CD4-positive, alpha-beta T cell treated with Interleukin-1 beta for 1 hour (primary cell): Measurements from ENCODE around the gene LIPJ.

Source experiments
- DNase-seq, 2 donors: peaks; one replicate each; pipeline ENCODE4 v3.0.0-alpha.2; 2020 to 2022

The LIPJ gene

DNA sequence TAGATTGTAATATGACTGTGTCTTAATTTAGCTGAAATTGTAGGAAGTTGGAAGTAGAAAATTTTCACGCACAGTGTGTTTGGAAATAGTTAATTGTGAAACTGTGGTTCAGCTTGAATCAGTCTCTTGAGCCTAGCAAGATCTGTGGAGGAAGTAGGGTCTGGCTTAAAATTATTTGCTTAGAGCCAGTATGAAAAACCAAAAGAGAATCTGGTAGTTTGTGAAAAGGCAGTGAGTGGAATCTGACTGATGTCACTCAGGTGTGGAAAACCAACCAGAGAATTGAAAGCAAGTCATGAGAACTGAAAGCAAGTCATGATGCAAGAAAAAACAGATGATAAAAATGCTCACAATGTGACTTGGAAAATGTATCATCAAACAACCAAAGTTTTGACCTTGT, 11.5 kb downstream of the LIPJ start:
- DNase-seq: no peak

DNA sequence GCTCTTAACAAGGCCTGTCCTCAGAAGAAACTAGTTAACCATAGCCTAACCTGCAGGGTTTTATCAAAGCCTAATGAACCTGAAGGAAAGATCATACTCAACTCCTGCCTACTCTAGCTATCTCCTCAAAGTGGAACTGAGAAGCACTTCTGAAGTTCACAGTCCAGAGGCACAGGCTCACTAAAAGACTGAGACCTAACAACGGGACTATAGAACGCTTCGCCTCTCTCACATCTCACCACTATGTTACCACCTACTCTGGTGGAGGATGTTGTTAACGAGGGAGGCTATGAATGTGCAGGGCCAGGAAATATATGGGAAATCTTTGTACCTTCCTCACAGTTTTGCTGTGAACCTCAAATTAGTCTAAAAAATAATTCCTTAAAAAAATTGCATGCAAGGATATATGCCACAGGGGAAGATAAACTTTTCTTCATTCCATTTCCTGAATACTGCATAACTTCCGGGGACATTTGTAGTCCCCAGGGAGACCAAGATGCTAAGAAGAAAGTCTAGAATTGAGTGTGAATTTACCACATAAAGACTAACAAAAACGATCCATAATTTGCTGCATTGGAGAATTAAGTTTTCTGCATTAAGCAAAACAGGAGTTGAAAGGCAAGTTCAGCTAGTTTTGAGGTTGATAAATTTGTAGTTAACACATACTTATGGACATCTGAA, 21.6 kb downstream of the LIPJ start:
- no peak for DNase-seq

DNA sequence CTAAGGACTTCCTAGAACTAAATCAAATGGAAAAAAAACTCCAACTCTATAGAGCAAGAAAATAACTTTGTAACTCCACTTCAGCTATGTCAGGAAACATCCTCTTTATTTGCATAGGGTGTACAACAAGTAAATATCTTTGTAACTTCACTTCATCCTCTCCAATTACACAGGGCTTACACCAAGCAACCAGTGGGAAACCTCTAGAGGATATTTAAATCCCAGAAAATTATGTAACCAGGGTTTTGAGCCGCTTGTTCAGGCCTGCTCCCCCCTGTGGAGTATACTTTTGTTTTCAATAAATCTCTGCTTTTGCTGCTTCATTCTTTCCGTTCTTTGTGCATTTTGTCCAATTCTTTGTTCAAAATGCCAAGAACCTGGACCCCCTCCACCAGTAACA, 22.2 kb downstream of the LIPJ start:
- DNase-seq: no peak

DNA sequence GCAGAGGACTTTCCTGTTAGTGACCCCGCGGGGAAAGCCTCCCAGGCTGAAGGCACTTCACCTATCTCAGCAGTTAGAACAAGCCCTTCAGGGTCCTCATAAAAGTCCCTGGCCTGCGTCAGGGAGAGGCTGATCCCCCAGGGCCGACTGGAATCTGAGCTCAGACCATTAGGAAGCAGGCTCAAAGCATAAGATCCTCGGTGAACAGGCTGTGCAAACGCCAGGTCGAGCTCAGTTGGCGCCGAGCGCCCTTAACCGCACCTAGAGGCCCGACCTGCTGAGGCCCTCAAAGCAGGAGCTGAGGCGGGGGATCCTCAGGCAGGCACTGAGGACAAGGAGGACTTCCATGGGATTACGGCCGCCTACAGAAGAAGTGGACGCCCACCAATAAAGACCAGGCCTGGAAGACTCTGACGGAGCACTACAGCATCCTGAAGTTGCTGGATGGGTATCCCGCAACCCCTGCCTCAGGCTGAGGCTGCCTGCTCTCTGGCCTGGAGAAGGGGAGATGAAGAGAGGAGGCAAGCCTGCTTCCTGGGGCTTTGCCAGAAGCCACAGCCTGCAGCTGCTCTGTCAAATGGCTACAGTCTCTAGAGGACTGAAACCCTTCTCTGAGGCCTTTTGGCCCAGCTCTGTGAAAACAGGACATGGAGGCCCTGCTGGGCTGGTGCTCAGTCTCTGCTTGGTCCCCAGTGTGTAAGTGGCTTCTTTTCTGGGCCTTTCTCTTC, 29.9 kb downstream of the LIPJ start:
- DNase-seq: no peak

DNA sequence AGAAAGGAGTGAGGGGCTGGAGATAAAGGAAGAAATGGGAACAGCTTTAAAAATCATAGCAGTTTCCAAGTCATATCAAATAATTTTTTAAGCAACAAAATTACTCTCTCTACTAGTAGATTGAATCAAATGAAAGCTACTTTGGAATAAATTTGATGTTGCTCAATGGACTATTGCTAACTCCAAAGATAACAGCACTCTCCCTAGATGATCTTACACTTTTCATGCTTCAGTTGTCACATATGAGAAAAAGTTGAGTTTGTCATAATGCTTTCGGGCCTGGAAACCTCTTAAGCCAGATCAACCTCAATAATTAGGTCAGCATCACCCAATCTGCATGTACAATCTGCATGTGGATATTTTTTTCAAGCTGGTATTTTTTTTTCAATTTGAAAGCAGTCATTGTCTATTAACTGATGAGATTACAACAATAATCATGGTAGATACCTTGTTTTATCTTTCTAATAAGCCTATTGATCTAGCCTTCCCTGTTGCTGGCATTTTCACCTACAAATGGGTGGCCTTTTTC, 31.3 kb downstream of the LIPJ start:
- DNase-seq: no peak

DNA sequence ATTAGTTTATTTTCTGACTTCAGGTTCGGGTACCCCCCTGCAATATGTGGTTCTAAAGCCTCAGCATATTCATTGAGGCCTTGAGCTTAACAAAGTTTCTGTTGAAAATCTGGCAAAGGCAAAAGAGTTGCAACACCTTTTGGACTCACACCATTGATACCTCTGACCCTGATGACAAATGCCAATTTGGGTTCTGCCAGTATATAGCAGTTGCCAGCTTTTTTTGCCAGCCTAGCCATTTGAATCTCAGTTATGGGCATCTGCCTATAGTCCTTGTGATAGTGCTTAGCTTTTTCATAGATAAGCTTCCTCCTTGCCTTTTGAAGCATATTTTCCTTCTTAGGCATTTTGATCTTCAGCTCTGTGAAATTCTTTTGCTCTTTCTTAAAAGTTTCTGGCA, 31.9 kb downstream of the LIPJ start:
- no peak for DNase-seq

DNA sequence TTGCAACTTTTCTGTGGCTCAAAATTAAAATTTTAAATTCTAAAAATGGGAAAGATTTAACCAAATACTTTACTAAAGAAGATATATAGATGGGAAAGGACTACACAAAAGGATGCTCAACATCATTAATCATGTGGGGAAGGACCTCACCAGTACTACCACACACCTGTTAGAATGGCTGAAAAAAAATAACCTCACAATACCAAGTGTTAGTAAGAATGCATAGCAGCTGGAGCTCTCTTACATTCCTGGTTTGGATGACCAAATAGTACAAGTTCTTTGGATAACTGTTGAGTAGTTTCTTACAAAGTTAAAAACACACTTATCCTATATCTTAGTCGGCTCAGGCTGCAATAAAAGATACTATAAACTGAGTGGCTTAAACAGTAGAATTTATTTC, 33.9 kb downstream of the LIPJ start:
- no peak for DNase-seq

DNA sequence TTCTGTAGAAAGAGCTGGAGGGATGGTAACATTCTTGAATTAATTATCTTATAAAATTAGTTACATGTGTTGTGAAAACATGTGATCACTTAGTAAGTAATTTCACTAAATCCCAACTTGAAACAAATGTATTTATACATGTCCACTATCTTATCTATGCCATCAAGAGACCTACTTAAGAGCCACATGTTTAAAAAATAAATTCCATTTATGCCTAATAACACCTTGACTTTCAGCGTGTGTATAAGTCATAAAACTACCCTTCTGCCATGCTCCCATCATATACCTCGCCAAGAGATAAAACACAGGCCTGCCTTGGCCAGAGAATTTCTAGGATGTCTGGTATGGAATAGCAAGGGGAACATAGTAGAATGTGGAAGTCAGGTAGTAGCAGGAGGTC, 37.3 kb downstream of the LIPJ start:
- no peak for DNase-seq

DNA sequence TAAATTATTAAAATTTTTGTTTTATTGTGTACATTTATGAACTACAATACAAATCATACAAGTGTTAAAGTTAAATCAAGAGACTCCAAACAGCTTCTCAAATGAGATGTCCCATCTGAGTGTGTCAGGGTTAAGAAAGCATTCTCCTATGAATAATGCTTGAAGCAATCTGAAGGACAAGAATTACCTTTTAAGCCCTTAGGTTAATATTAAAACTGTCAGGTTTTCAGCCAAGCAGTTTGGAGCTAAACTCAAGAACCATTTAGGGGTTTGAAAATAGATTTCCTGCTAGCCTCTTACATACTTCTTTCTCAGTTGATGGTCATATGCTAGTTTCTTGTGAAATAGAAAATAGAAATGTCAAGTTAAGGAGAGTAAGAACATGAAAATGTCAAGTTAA, 38.3 kb downstream of the LIPJ start:
- DNase-seq: no peak

DNA sequence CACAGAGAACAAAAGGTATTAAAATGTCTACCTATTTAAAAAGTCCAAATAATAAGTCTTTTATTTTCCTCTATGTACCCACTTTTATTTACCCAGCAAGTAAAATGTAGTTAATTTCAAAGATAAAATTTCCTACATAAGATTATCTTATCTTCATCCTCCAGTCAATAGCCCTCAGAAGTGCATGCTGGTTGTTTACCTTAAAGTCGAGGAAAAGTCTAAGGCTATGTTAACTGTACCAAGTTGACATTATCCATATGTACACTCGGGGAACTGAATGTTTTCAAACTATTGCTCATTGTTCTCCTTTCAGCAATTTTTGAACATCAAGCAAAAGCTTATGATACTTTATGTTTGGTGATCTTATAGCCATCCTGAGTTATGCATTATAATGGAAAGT, 53.6 kb downstream of the LIPJ start:
- DNase-seq: no peak

DNA sequence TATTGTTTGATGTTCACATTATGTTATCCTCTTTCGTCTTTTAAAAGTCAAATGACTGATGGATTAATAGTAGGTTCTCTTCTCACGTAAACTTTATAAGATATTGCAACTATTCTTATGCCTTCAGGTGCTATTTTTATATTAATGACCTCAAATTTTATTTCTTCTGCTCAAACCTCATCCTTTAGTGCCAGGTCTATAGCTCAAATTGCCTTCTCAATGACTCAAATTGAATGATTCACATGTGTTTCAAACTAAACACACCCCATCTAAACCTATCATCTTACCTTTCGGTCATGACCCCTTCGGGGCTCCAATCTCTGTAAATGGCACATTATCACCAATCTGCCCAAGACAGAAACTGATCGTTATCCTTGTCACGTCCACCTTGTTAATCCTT, 55.6 kb downstream of the LIPJ start:
- DNase-seq: no peak

DNA sequence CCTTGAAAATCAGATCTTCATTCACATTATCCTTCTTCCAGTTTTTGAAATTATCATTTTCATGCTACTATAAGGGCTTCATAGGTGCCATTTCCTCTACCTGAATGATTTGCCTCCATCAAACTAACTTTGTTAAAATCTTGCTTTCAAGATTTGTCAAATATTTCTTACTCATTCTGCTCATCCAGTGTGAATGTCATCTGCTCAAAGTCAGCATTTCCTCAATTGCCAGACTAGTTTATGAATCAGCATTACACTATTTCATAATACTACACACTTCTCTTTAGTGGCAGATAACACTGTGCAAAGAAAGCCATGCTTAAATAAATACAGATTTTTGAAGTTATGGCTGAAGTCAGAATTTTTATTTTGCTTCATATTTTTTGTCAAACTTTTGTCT, 56.4 kb downstream of the LIPJ start:
- DNase-seq: no peak

DNA sequence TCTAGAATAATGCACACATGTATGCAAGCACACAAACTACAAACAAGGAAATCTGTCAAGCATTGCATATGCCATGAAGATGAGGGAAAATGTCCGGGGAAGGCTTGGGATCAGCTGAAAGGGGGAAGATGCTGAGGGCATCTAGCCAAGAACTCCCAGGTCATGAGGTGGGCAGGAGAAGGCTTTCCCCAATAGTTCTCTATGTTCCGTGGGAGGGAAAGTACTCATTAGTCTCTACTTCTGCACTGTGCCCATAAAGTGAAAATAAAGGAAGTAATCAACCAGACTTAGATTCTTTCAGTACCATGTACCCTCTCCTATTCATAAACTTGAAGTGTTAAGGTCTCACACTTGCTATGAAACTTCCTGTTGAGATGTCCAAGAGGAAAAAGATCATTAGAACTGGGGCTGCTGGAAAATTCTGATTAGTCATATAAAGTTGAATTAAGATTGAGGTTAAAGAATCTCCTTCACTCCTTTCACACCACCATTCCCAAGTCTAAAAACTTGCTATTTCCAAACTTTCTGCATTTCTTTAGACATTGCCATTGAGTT, 60.6 kb downstream of the LIPJ start:
- DNase-seq: no peak

DNA sequence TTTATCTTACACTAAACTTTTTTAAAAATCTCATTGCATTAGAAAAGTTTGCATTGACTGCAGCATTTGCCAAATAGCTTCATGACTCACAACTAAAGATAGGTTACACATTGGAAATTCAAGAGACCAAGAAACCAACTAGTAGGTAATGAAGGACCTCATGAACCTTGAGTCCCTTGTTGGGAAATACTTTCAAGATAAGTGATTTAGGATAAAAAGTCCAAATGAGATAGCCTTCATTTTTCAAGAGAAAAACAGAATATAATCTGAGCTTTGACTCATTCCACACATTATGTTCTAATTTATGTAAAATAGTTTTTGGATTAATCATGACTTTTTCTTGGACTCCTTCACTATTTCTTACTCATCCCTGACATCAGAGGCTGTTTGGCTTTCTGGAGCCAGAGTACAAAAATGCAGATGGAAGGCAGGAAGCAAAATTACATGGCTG, 64.6 kb downstream of the LIPJ start:
- no peak for DNase-seq

DNA sequence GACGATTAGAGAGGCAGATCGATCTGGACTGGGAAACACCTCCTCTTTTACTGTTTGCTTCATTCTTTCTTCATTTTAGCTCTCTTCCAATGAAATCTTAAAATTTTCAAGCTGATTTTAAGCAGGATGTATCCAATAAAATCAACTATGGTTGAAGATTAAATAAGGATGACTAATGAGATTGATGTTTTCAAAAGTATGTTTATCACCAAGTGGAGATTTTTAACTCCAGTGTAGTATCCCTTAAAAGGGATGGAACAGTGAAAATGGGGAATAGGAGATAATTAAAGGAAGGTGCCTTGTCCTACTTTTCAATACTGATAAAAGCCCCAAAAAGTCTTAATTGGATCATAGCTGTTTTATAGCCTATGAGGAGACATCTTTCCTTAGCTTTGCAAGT, 66.1 kb downstream of the LIPJ start:
- DNase-seq: no peak
